HG02798 (cell line): ENCODE results near the gene FRYL.

Source experiments
- ATAC-seq: cut with Tn5 transposase; IDR thresholded peaks from one replicate; pipeline ENCODE4 v1.9.1; 2021; ENCODE audit warnings: mild to moderate bottlenecking; ENCODE audit not compliant: unreplicated experiment, poor library complexity

FRYL gene

GRCh38 chr4:48575964-48576363 is 204.1 kb downstream of the FRYL start:
- no peak for ATAC-seq

- ATAC-seq = no peak
These were observed 208.6 kb downstream of the FRYL start for GRCh38 chr4:48571471-48571870.

- no peak for ATAC-seq
These were observed 209.3 kb downstream of the FRYL start for GRCh38 chr4:48570646-48571220.

- ATAC-seq = no peak
These were observed 214.1 kb downstream of the FRYL start for GRCh38 chr4:48566034-48566384.

- ATAC-seq = no peak
These were observed 214.6 kb downstream of the FRYL start for GRCh38 chr4:48565362-48566033.

GRCh38 chr4:48564151-48564550 is 215.9 kb downstream of the FRYL start:
- ATAC-seq = no peak

GRCh38 chr4:48558819-48559218 is 221.3 kb downstream of the FRYL start:
- no peak for ATAC-seq

- ATAC-seq = no peak
These were observed 222.1 kb downstream of the FRYL start for GRCh38 chr4:48558026-48558425.

- ATAC-seq = no peak
These were observed 222.6 kb downstream of the FRYL start for GRCh38 chr4:48557478-48557877.

- ATAC-seq = no peak
These were observed 223.8 kb downstream of the FRYL start for GRCh38 chr4:48556268-48556667.

GRCh38 chr4:48554606-48555005 is 225.5 kb downstream of the FRYL start:
- ATAC-seq = no peak

GRCh38 chr4:48553720-48554119 is 226.4 kb downstream of the FRYL start:
- no peak for ATAC-seq

GRCh38 chr4:48546336-48546735 is 233.7 kb downstream of the FRYL start:
- ATAC-seq = no peak

- no peak for ATAC-seq
These were observed 236.3 kb downstream of the FRYL start for GRCh38 chr4:48543796-48544195.

- ATAC-seq = no peak
These were observed 237.2 kb downstream of the FRYL start for GRCh38 chr4:48542888-48543287.

- no peak for ATAC-seq
These were observed 240.5 kb downstream of the FRYL start for GRCh38 chr4:48539597-48539996.

- no peak for ATAC-seq
These were observed 241.7 kb downstream of the FRYL start for GRCh38 chr4:48538358-48538757.

GRCh38 chr4:48526406-48526805 is 253.7 kb downstream of the FRYL start:
- ATAC-seq = no peak

GRCh38 chr4:48518143-48518542 is 261.9 kb downstream of the FRYL start:
- no peak for ATAC-seq

- no peak for ATAC-seq
These were observed 270.5 kb downstream of the FRYL start for GRCh38 chr4:48509543-48509942.

- no peak for ATAC-seq
These were observed 273.4 kb downstream of the FRYL start for GRCh38 chr4:48506716-48507115.

- no peak for ATAC-seq
These were observed 275.7 kb downstream of the FRYL start for GRCh38 chr4:48504352-48504751.

GRCh38 chr4:48504026-48504330 is 276.1 kb downstream of the FRYL start:
- no peak for ATAC-seq
